ENCODE data around the gene DNAJA2.
A peak's percentile ranks its signal among the peaks of the same experiment; 100 is the strongest.

DNAJA2 gene

DNA sequence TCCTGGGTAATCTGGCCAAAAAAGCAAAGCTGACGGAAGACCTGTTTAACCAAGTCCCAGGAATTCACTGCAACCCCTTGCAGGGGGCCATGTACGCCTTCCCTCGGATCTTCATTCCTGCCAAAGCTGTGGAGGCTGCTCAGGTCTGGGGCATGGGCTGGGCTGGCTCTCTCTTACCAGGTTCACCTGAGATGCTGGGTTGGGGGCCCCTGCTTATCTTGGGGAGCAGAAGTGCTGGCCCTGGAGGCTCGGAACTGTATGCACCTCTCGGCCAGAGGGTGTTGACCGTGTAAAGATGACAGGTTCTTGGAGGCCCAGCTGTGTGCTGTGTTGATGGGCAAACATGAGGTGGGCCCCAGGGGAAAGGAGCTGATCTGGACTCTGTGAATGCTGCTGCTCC is 49.1 kb downstream of the DNAJA2 start:
- no peak for DNase-seq

DNA sequence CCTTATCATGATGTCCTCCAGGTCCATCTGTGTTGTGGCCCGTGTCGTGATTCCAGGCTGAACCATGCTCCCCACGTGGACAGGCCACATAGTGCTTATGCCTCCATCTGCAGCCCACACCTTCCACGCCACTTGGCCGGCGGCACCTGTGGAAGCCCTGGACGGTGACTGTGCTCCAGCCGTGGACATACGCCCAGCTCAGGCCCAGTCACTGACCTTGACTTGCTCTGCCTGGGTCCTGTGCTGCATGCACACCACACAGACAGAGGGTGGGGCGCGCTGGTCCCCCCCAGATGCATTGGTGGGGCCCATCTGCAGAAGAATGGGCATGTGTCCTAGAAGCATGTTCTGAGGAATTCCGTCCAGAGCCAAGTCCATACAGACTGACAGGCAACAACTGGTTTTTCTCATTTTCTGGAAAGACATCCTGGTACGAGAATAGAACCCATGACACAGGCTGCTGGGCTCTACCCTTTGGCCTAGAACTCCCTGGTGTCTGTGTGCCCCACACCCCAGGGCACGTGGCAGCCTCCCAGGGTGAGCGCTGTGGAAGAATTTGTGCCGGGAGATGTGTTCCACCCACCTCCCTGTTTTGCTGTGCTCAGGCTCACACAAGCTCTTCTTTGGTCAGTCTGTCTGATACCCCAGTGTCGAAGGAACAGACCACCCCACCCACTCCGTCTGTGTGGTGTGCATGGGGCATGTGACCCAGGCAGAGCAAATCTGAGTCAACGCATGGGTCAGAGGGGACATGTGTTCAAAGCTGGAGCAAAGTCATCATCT is 49.8 kb downstream of the DNAJA2 start:
- no peak for DNase-seq

DNA sequence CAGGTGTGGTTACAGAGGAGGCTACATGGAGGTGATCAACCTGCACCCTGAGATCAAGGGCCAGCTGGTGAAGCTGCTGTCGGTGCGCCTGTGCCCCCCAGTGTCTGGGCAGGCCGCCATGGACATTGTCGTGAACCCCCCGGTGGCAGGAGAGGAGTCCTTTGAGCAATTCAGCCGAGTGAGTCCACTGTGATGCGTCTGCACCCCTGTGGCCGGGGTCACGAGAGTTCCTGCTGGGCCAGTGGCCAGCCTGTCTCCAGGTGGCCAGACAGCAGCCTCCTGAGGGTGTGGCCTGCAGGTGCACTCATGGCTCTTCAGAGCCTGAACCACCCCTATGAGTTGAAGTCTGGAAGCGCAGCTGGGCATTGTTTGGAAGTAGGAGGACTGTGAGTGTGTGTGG is 51.2 kb downstream of the DNAJA2 start:
- DNase-seq, result no peak

DNA sequence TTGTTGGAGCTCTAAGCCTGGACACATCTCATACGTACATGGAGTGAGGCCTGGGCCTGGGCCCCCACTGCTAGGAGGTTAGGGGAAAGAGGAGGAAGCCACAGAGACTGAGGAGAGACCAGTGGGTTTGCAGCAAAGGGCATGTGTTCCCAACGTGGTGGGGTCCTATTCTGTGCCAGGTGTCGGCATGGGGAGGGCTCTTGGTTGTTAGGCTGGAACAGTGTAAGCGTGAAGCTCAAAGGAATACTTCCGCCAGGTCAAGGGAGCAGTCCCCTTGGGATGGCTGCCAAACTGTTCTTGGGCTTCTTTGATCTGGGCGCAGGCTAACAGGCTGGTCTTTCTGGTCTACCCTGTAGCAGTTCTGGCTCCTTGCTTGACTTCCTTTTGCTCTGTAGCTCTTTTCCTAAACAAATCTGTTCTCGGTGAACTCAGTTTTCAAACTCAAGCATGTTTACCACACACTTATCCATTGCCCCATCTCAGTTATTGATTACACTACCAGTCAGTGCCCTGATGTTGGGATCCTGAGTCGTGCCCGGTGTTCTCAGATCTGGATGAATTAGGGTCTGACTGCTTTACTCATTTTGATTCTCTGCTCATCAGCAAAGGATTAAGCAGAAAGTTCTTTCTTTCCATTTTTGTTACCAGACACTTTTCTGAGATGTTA is 52.9 kb downstream of the DNAJA2 start:
- no peak for DNase-seq

DNA sequence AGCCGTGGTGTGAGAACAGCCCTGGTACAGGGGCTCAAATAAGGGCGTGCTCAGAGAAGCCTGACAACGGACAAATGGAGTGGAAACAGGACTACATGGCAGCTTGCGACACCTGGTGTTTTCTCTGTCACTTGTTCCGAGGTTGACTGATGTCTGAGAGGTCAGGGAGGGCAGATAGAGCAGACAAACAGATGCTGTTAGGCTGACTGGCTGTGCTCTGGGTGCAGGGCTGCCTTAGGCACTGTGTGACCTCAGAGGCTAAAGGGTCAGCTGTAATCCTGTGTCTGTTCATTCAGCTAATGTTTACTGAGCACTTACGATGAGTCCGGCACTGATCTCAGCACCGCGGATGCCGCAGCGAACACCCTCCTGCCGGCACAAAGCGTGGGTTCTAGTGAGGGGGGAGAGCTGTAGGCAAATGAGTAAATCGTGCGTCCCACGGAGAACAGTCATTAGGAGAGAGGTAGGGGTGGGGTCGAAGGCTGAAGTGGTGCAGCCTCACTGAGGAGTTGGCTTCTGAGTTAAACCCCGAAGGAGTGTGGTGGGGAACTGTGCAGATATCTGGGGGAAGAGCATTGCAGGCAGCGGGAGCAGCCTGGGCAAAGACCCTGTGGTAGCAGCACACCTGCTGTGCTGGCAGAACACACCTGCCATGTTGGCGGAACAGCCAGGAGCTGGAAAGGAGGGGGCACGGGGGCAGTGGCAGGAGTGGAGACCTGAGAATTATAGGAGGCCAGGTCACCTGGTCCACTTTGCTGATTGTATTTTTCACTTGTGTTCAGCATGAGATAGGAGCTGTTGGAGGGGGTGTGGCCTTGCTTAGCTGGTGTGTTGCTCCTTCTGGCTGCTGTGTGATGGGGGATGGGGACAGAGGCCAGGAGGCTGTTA is 54.3 kb downstream of the DNAJA2 start:
- DNase-seq, result peak; percentile 21

DNA sequence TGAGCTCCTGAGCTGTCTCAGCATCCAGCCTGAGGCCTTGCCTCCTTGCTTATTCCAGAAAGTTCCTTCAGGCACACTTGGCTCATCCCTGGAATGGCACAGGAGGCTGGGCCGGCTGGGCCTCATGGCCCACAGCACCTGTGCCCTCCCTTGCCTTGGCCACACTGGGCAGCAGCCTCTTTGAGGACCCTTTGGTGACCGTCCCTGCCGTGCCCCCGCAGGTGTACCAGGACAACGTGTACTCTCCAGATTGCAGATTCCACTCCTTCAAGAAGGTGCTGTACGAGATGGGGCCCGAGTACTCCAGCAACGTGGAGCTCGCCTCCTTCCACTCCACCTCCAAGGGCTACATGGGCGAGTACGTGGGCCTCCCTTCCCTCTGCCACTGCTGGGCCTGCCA is 55.1 kb downstream of the DNAJA2 start:
- DNase-seq, result no peak

DNA sequence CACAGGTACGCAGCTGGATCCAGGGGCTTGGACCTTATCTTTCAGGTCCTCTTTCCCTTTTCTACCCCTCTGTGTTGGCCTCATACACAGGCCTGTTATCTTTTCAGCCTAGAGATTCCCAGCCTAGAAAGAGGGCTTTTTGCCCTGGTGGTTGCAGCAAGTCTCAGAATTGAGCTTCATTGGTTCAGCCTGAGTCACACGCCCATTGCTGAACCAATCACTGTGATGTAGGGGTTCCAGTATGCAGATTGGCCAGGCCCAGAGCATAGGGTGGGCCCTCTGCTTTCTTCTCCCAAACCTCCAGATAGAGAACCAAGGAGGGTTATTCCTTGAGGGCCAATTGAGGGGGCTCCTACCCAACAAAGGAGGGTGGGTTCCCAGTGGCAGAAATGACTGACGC is 56.5 kb downstream of the DNAJA2 start:
- DNase-seq, result no peak

DNA sequence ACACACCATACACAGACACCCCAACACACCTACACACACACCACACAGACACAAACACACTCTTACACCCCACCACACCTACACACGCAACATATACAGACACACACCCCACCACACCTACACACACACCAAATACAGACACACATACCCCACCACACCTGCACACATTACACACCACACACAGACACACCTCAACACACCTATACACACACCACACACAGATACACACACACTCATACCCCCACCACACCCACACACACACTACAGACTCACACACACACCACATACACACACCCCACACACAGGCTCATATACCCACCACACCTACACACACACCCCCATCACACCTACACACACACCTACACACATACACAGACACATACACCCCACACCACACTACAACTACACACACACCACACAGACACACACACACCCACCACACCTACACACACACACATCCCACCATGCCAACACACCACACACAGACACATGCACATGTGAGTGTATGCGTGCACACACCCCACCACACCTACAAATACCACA is 57.9 kb downstream of the DNAJA2 start:
- DNase-seq, result no peak

DNA sequence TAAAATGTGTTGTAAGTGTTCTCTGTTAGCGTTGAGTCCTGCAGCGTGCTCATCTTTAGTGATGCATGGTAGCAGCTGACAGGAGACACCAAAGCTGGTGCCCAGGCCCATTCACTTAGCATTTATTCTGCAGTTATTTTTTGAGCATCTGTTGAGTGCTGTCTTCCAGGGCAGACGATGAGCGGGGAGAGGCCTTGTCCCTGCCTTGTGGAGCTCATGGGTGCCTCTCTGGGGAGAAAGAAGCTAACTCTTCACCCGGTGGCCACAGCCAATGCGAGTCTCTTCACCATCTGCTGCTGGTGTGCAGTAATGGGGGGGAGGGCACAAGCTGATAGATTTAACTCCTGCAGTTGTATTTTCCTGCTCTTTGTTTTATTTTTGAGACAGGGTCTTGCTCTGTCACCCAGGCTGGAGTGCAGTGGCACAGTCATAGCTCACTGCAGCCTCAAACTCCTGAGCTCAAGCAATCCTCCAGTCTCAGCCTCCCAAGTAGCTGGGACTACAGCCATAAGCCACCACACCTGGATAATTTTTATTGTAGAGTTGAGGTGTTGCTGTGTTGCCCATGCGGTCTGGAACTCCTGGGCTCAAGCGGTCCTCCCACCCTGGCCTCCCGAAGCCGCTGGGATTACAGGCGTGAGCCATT is 58.8 kb downstream of the DNAJA2 start:
- no peak for DNase-seq

DNA sequence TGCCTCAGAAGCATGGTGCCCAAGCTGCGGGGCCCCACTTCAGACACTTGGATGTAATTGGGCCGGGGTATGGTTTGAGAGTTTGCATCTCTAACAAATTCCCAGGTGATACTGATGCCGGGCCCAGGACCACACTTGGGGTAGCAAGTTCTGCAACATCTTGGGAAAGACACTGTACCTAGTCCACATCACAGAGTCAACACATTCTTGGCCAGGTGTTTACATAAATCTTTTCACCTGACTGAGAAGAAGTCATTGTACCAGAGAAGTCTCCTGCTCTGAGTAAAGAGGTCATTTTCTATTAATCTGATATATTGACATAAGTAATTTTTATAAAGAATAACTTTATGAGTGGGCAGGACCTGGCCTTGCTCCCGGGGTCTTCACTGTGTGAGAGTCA is 61.8 kb downstream of the DNAJA2 start:
- no peak for DNase-seq

DNA sequence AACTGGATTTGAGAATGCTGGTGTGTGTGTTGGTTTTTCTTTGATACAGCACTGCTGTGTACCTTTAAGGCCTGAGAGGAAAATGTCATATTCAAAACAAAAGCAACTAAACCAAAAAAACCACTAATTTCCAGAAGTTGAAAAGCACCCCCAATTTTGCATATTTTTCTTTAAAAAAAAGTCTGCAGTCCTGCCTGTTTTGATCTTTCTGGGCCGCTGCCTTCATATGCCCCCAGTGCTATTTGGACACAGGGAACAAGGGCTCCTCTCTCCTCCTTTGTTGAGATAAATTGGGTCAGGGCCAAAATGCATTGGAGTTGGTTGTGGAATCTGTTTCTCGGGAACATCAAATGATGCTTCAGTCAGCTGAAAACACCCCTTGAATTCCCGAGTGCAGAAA is 62.4 kb downstream of the DNAJA2 start:
- DNase-seq, result no peak

DNA sequence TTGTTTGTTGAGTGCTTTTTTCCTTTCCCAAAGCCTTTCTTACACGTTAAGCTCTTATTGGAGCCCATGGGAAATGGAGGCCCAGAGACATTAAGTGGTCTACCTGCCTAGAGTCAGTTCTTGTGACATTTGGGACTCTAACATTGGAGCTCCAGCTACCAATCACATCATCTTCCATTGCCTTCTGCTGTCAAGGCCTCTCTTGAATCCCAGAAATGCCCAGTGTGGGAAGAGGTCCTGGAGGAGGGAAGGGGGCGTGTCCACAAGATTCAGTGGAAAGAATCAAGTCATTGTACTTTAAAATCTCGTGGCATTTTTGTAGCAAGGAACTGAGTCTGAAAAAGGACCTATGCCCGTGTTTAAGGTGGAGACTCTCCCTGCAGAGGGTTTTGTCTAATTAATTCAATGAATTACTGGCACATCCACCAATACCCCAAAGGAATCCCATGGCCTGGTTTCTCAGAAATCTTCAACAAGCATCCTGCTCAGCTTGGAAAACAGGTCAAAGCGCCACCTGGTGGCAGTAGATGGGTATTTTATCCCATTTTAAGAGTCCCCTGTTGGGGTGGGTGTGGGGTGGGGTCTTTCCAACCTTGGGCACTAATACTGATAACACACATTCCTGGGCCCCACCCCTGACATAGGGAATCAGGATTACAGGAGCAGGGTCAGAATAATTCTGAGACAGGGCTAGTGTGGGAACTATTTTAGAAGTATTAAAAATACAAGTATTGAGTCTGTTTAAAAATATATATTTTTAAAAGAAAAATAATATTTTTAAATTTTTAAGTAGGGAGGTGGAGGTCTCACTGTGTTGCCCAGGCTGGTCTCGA is 64.7 kb downstream of the DNAJA2 start:
- peak; percentile 40 for DNase-seq

DNA sequence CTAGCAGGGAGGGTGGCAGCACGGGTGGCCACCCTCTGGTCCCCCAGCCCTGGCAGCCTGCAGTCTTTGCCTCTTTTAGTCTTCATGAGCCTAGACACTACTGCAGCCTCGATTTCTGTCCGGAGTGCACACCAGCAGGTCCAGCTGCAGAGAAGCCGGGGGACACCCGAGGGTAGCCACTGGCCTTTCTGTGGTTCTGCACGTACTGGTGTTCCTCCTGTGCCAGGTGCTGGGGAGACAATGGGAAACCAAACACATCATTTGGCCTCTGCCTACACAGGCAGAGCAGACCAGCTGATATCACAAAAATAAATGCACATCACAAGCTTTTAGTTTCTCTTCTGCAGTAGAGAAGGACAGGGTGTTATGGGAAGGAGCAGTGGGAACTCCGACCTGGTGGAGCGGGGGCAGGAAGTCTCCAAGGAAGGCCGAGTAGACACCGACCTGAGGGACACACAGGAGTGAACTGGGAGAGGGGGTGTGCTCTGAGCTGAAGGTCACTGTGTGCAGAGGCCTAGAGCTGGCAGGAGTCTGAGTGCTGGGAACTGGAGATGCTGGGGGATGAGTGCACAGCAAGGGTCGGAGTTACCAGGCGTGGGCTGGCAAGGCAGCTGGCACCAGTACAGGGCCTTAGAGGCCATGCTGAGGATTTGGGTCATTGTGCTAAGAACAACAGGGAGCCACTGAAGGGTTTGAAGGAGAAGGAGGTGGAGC is 66.3 kb downstream of the DNAJA2 start:
- DNase-seq, result no peak

DNA sequence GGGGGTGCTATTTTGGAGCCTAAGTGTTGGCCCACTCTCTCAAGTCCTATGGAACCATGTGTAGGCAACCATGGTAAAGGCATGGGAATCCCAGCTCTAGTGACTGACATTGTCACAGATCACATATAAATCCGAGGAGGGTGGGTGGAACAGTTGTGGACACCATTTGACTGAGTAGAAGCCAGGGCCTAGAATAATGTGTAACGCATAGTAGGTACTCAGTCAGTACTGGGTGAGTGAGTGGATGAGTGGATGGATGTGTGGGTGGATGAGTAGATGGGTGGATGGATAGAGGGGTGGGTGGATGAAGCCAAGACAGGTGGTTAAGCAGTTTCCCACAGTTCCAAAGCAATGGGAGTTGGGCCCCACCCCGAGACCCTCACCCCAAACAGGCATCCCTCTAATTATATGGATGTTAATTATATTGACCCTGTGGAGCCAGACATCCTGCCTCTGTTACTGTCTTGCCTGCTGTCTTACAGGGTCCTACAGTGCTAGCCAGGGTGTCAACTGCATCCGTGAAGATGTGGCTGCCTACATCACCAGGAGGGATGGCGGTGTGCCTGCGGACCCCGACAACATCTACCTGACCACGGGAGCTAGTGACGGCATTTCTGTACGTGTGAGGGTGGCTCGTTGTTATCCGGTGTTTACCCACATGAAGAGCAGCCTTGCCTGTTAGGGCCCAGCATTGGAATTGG is 67.0 kb downstream of the DNAJA2 start:
- DNase-seq, result no peak
